NCI-H1092 treated with DMSO at 0.1 percent for 48 hours (cell line): ENCODE data around the gene SLC5A6.
A peak's percentile ranks its signal among the peaks of the same experiment; 100 is the strongest.
"Not testable (repeated sequence)": the region's sequence is repeated elsewhere in the genome, so short reads cannot be mapped to it uniquely, and the experiment has no call there.

Experiments used
- DNase-seq: peaks from one replicate; lab custom pipeline; 2025; lab: John Stamatoyannopoulos, UW

SLC5A6 gene

GRCh38 chr2:27204566-27204965 is 7.5 kb downstream of the SLC5A6 start:
- no peak for DNase-seq

GRCh38 chr2:27203741-27204140 is 8.3 kb downstream of the SLC5A6 start:
- no peak for DNase-seq

GRCh38 chr2:27202854-27203253 is 9.2 kb downstream of the SLC5A6 start:
- no peak for DNase-seq

GRCh38 chr2:27201675-27202074 is 10.4 kb downstream of the SLC5A6 start:
- DNase-seq, result no peak

- DNase-seq, result no peak
Measured at GRCh38 chr2:27199241-27199640, 12.8 kb downstream of the SLC5A6 start.

GRCh38 chr2:27198627-27199026 is 13.4 kb downstream of the SLC5A6 start:
- DNase-seq, result no peak

GRCh38 chr2:27198068-27198467 is 14.0 kb downstream of the SLC5A6 start:
- not testable (repeated sequence) for DNase-seq

- not testable (repeated sequence) for DNase-seq
Measured at GRCh38 chr2:27195799-27196198, 16.3 kb downstream of the SLC5A6 start.

- DNase-seq, result peak; percentile 2
Measured at GRCh38 chr2:27194538-27195354, 17.3 kb downstream of the SLC5A6 start.

- DNase-seq, result peak; percentile 29
Measured at GRCh38 chr2:27191070-27191829, 20.8 kb downstream of the SLC5A6 start.

GRCh38 chr2:27189989-27190388 is 22.1 kb downstream of the SLC5A6 start:
- no peak for DNase-seq

GRCh38 chr2:27186613-27187345 is 25.3 kb downstream of the SLC5A6 start:
- DNase-seq, result no peak

GRCh38 chr2:27185331-27186026 is 26.6 kb downstream of the SLC5A6 start:
- DNase-seq, result no peak

- DNase-seq, result no peak
Measured at GRCh38 chr2:27184115-27184514, 28.0 kb downstream of the SLC5A6 start.

GRCh38 chr2:27182346-27182745 is 29.7 kb downstream of the SLC5A6 start:
- DNase-seq, result no peak

- no peak for DNase-seq
Measured at GRCh38 chr2:27179344-27180000, 32.6 kb downstream of the SLC5A6 start.

- no peak for DNase-seq
Measured at GRCh38 chr2:27178469-27178868, 33.6 kb downstream of the SLC5A6 start.

GRCh38 chr2:27177441-27178351 is 34.4 kb downstream of the SLC5A6 start:
- no peak for DNase-seq

GRCh38 chr2:27175781-27176180 is 36.3 kb downstream of the SLC5A6 start:
- not testable (repeated sequence) for DNase-seq

GRCh38 chr2:27175330-27175729 is 36.7 kb downstream of the SLC5A6 start:
- DNase-seq, result no peak
